Measurements from ENCODE around the gene PACSIN2. TPM values are rescaled to one million over a fixed set of nuclear protein-coding genes. Genes with fewer than 3 reads are reported as not detected.
A peak's percentile ranks its signal among the peaks of the same experiment; 100 is the strongest.
"Not testable (repeated sequence)": the region's sequence is repeated elsewhere in the genome, so short reads cannot be mapped to it uniquely, and the experiment has no call there.

PACSIN2 gene
- total RNA-seq, 1 donor from 2014 or later: 29.7 TPM

- no peak for ATAC-seq
Measured at GRCh38 chr22:42925598-42925997, 89.4 kb downstream of the PACSIN2 start.

- ATAC-seq: not testable (repeated sequence)
Measured at GRCh38 chr22:42925031-42925430, 89.9 kb downstream of the PACSIN2 start.

GRCh38 chr22:42924436-42924835 is 90.5 kb downstream of the PACSIN2 start:
- ATAC-seq: no peak

- no peak for ATAC-seq
Measured at GRCh38 chr22:42922374-42923191, 92.4 kb downstream of the PACSIN2 start.

- ATAC-seq: no peak
Measured at GRCh38 chr22:42920101-42920820, 94.7 kb downstream of the PACSIN2 start.

GRCh38 chr22:42919199-42919598 is 95.8 kb downstream of the PACSIN2 start:
- ATAC-seq: peak; percentile 53

GRCh38 chr22:42918500-42918899 is 96.4 kb downstream of the PACSIN2 start:
- peak; percentile 18 for ATAC-seq

GRCh38 chr22:42917358-42917757 is 97.6 kb downstream of the PACSIN2 start:
- not testable (repeated sequence) for ATAC-seq

- ATAC-seq: peak; percentile 21
Measured at GRCh38 chr22:42915980-42916765, 98.8 kb downstream of the PACSIN2 start.

- no peak for ATAC-seq
Measured at GRCh38 chr22:42914511-42915076, 100.4 kb downstream of the PACSIN2 start.

GRCh38 chr22:42913874-42914510 is 101.0 kb downstream of the PACSIN2 start:
- ATAC-seq: no peak

- no peak for ATAC-seq
Measured at GRCh38 chr22:42912059-42912458, 102.9 kb downstream of the PACSIN2 start.

- ATAC-seq: no peak
Measured at GRCh38 chr22:42910221-42910942, 104.6 kb downstream of the PACSIN2 start.

GRCh38 chr22:42909363-42910058 is 105.4 kb downstream of the PACSIN2 start:
- ATAC-seq: no peak

- no peak for ATAC-seq
Measured at GRCh38 chr22:42908374-42908746, 106.6 kb downstream of the PACSIN2 start.

GRCh38 chr22:42907404-42908373 is 107.3 kb downstream of the PACSIN2 start:
- ATAC-seq: peak; percentile 77

- no peak for ATAC-seq
Measured at GRCh38 chr22:42906605-42907348, 108.2 kb downstream of the PACSIN2 start.

GRCh38 chr22:42905702-42906183 is 109.2 kb downstream of the PACSIN2 start:
- no peak for ATAC-seq

GRCh38 chr22:42905217-42905616 is 109.7 kb downstream of the PACSIN2 start:
- ATAC-seq: no peak
